COR-L47 (cell line): ENCODE measurements around the gene RNF157.

Source experiments
- DNase-seq: peaks from one replicate; lab custom pipeline; 2025; lab: John Stamatoyannopoulos, UW

RNF157 gene

DNA sequence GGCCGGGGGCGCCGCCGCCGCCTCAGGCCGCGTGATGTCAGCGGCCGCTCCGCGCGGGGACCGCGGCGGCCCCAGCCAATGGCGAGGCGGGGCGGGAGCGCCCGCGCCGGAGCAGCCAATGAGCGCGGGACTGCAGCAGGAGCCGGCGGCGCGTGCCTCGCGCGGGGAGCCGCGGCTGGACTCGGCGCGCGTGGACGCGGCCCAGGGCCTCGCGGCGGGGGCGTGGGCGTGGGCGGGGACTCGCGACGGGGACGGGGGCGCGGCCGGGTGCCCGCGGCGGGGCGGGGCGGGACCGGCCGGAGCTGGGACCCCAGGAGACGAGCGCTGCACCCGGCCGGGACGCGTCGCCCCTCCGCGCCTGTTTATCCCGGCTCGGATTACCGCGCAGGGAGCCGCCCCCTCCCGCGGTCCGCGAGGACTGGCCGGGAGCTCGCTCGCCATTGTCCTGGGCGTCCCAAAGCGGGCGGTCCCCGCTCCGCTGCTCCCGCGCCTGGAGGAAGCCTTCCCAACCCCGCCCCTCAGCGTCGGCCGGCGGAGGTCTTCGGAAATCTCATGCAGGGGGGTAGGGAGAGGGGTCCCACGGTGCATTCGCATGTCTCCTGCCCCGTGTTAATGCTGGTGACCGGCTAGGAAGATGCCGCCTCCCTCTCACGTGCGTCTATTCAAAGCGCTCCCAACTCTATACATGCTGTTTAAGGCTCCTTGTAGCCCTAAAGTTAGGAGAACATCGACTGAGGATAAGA is at the start of gene RNF157:
Gene RNF157, minus strand, starts transcription at position 33 of the 743 bp plus-strand sequence. CDS start 253 bp downstream, outside the sequence.
- peak; percentile 33 for DNase-seq

DNA sequence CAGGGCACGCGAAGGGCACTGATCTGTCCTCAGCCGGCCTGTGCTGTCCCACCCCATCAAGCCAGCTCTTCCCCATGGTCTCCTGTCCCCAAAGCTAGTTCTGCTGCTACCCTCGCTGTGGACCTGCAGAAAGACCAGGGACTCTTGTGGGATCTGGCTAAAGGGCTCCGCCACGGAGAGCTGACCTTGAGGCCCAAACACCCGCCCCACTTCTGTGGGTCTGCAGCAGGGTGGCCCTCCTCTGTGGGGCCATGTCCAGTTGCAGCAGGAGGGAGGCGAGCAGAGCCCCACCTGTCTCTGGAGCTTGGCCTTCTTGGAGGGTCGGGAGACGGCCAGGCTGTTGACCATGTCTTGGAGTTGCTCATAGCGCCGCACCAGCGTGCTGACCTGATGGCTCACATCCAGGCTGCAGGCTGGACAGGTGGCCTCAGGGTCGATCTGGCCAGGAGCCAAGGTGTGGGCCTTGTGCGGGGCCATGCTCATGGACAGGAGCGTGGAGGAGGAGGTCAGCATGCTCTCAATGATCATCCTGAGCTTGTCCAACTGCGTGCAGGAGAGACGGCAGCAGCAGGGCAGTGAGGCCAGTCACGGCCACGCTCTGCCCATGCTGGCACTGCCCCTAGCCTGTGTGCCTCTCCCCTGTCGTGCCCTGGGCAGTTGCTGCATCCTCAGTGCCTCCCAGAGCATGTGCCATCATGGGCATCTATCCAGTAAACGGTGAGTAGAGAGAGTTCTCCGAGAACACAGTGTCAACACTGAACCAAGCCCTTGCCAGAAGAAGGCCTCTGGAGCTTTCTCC is 41.5 kb upstream of the RNF157 start:
- DNase-seq = no peak

DNA sequence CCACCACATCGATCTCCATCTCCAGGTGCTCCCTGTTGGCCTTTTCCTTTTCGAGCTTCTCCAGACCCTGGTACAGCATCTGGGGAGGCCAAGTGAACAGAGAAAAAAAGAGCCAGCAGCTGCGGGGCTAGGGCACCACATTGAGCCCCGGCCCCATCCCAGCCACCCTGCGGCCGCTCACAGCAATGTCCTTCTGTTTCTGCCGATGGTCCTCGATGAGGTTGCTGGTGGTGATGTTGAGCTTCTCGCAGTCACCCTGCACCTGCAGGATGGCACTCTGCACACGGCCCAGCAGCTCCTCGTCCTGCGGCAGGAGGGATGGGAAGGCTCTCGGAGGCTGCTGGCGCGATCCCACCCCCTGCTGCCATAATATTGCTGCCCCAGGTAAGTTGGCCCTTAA is 40.4 kb upstream of the RNF157 start:
- DNase-seq = no peak

DNA sequence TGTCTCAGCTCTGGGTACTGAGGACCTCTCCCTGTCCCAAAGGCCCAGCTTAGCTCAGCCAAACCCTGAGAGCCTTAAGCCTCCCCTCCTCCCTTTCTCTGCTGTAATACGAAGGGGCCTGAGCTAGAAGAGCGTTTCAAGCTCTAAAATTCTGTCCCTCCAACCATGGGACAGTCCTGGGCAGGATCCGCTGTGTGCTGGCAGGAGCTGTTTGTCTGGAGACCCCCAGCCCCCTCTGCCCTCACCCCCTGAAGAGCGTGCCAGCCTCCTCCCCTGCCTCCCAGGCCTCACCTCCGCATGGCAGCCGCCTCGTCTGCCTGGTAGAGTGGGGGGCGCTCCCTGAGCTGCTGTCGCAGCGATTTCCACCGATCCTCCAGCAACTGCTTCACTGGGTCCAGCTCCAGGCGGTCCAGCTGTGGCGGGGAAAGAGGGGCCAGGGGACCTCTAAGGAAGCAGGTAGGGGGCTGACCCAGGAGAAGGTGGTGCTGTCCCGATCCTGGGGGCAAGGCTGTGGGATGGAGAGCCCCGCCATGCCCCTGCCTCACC is 39.5 kb upstream of the RNF157 start:
- no peak for DNase-seq

DNA sequence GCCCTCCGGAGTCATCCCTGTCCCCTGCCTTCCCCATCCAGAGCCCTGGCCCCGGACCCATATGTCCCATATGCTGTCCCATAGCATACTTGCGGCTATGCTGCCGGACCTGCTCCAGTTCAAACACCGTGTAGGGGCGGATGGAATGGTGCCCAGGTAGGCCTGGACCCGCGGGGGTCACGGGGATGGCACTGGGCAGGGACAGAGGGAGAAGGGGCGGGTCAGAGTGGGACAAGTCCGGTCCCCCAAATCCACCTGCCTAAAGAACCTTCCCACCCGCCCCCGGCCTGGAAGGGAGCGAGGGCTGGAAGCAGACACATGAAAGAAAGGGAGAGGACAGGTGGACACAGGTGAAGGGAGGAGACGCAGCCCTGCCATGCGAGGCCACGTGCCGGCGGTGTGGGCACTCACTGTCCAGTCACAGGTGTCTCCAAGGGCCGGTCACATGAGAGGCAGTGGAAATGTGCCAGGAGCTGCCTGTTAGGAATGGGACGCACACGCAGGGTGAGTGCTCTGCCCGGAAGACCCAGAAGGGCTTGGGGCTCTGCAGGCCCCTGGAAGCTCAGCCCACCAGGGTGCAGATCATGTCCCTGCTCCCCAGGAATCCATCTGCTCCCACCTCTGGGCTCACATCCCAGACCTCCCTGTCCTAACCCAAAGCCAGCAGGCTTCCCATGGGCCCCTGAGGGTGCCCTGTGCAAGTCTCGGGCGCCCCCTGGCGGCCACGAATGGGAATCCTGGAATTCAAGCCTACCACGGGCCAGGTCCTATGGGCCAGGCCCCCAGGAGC is 38.9 kb upstream of the RNF157 start:
- DNase-seq = peak; percentile 64

DNA sequence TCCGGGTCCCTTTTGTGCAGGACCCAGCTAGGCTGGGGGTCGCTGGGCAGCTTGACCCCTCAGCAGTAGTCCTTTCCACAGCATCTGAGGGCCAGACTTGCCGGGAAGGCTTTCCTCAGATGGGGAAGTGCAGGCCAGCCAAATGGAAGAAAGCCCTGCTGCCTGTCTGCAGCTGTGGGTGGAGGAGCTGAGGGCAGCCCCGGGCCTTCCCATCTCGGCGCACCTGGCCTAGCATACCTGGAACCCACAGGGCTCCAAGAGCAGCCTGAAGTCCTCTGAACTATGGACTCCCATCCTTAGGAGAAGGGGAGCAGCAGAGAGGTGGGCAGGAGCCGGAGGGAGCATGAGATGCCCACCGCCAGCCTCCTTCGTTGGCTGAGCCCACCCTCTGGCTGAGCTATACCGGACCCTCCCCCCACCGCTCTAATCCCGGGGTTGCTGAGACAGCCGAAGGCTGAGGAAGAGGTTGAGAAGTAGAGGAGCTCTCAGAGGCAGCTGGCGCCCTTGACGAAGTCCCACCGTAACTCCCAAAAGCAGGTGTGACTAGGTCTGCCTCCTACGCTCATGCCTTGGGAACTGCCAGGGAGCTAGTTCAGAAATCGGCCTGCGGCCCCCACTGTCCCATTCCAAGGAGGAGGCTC is 38.1 kb upstream of the RNF157 start:
- no peak for DNase-seq

DNA sequence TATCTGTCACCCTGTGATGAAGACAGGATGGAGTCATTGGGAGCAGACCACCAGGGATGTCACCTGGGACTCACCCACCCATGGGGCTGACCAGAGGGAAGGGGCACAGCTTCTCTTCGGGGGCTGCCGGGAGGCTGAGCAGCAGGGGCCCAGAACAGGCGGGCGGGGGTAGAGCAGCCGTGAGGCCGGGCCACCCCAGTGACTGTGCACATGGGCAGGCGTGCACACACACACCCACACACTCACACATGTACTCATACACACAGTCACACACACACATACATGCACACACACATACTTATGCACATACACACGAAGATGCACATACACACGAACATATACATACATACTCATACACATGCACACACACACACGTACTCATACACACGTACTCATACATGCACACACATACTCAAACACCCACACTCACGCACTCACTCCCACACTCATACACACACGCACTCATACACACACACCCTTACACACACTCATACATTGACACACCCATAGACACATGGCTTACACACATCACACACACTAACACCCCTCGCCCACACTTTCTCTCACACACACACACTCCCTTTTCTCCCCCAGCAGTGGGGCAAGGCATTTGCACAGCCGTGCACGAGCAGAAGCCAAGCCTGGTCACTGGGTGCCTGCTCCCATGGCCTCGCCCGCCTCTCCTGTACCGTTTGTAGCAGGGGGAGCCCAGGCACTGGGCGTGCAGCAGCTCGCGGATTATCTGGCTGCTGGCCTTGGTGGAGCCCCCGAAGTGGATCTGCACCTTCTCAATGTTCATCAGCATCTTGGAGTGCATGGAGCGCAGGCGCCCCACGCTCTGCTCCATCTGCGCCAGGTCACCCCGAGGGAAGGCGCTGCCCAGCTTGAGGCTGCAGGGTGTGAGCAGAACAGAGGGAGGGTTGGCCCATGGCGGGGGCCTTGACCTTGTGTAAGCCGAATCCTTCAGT is 37.3 kb upstream of the RNF157 start:
- DNase-seq = no peak

DNA sequence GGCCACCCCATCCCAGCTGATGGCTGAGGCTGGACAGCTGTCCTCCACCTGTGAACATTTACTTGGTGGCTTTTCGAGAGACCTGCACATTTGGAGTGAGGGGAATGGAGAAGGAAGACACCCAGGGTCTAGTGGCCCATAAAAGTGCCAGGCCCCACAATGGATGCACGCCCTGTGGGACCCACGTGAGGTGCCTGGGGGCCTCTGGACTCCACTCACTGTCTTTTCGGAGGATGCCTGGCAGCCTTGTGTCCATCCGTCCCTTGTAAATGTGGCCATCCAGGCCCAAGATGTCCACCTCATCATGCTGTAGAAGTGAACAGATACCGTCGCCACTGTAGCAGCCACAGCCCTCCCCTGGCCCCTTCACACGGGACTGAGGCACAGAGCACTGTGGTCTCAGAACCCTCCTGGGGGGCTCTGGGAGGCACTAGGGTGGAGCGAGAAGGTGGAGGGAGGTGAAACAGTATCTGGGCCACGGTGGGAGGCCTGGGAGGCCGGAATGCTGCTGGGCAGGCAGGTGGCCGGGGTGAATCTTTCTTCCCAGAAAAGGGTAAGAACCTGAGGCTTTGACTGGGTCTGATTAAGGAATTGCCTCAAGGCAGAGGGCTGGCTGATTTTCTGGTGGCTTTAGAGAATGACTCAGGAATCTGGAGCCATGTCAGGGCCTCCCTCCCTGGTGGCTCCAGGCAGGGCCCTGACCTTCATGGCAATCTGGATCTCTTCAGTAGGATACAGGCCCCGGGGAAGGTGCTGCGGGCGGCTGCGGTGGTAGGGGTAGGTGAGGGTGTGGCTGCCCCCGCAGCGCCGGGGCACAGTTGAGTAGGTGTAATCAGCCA is 36.4 kb upstream of the RNF157 start:
- no peak for DNase-seq

DNA sequence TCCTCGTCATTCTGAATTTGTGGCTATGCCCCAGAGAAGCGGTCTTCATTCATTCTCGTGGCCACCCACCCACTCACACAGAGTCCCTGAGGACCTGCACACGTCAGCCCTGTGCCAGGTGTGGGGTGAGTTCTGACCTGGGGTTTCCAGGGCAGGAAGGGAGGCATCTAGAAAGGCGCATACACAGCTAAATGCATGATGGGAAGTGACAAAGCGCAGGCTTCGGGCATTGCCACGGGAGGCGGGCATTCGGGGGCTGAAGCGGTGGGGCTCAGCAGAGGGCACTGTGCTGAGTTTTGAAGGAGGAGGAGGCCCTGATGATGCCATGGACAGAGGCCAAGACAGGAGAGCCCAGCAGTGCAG is 35.8 kb upstream of the RNF157 start:
- DNase-seq = no peak

DNA sequence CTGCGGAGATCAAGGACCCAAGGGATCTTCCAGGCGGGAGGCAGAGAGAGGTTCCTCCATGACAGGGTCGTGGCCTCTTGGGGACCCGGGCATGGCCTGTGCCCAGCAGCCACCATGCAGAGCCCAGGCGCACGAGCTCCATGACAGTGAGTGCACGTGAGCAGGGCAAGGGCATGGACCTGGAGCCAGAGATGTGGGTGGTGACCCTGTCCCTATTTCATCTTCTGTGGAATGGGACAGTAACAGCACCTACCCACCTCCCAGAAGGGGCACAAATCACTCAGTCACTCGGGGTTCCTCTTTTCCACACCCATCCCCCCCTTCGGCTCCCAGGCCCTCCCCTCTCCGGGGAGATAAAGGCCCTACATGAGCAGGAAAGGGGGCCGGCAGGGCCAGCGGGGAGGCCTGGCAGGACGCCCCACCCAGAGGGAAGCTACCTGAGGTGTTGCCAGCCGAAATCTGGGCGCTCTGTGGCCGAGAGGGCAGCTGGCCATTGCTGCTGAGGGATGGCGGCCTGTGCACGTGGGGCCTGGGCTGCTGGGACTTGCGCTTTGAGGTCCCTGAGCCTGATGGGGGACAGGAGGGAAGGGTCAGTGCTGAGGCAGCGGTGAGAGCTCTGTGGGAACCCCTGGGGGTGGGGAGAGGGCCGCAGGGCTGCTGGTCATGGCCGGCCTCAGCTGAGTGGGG is 35.2 kb upstream of the RNF157 start:
- no peak for DNase-seq

DNA sequence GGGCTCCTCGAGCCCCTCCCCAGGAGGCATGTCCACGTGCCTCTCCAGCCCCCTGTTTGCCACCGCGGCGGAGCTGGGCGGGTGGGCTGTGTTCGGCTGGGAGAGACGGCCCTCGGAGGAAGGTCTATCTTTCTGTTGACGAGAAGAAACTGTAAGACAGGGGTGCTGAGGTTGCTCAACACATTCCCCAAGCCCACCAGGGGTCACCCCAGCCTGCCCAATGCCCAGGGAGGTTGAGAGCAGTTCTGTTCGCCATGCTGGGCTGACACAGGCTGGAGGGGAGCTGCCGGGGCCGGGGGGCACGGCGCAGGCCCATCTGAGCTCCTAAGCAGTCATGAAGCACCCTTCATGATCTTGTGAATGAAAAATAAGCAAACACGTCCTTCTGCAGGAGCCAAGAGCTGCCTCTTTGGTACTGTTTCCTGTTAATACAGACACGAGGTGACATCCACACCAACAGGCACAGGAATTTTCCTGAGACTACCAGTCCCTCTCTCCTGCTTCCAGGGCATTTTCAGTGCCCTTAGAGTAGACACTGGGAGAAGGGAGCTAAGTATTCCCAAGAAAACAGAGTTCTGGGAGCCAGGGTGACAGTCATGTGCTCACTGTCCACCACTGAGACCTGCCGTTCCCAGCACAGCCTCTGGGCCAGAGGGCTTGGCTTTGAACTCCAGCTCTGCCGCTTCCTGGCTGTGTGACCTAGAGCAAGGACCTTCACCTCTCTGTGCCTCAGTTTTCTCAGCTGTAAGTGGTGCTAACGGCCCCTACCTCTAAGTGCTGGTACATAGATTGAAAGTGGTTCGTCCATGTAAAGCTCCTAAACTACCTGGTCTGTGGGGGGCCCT is 34.0 kb upstream of the RNF157 start:
- DNase-seq = no peak

DNA sequence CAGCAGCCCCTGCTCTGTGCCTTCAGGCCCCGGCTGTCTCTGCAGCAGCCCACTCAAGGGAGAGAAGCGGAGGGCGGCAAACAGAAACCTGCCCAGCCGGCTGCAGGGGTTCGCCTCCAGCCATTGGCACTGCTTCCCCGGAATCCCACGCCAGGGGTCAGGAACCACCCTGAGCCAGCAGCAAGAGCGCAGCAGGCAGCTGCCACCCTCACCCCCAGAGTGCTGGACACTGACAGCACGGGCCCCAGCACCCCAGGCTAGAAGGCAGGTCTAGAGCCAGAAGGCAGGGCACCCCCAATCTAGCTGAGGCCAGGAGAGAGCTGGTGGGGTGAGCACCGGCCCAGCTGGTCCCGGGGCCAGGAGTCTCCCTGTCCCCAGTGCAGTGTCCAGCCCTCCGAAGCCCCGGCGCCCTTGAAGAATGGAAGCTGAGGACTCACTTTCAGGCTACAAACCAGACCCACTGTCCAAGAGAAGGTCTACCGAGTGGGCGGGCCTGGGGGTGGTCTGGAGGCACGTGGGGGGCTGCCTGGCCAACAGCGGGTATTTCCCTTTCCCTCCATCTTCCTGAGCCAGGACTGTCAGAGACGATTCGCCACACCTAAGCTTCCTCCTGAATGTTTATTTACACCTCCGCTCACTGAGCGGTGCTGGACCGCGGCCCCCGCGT is 33.3 kb upstream of the RNF157 start:
- DNase-seq = no peak

DNA sequence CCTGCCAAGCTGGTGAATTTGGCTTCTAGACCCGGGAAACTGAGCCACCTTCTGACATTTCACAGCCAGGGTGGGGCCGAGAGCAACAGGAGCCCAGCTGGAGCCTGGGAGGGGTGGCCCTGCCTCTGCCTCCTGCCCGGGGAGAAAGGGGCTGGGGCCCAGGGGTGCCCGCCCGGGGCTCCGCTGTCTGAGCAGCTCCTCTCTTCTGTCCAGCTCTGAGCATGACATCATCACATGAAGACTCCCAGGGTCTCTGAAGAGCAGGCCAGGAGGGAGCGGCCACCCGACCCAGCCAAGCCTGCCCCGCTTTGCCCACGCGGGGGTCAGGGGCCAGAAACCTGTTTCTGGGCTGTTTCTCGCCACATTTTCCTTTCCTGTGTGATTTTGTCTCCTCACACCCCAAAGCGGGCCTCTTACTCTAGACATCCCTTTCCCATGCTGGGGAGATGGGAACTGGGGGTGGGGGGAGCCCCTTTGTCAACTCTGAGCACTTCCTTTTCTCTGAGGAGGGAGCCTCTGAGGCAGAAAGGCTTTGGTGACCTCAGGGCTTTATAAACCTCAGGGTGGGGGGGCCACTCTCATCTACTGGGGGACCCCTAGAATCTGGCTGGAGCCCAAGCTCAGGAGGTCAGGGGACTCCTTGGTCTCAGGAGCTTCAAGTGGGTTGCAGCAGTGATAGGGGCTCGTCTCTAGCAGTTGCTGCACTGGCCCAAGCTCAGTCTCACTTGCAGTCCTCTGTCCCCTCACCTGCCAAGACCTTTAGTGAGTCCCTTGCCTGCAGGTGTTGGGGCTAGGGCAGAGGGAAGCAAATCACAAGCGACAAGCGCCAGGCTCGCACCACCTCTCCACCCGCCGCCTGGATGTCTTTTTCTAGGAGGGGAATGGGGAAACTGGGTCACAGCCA is 32.5 kb upstream of the RNF157 start:
- no peak for DNase-seq

DNA sequence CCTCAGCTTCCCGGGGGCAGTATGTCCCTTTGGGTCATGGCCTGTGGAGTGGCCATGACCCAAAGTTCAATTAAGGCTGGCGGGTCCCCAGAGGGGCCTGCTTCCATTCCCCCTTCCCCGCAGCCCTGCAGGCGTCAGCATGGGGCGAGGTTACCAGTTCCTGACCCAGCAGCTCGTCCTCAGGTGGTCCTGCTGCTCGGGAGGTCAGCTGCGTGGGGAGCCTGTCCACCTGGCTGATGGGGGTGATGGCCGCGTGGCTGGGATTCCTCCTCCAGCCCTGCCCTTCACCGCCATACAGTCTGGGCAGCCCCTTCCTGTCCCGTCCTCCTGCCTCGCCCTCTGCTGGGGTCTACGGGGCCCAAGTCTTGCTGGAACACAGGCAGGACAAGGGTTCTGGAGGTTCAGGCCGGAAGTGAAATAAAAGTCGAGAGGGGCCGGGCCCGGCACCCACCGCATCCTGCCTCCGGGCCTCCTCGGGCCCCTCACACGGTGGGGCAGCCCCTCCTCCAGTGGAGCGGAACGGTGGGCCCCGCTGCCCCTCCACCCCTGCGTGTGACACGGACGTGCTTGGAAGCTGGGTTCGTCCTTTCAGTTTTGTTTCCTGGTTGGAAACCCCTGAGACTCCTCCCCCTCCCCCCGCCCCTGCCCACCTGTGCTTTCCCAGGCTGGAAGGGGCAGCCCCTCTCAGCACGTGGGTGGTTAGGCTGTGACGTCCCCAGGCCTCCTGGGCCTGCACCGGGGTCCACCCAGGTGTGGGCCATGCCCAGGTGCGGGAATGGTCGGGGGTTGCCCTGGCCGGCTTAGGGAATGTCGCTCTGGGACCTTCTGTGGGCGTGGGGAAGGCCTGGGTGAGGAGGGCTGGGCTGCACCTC is 31.6 kb upstream of the RNF157 start:
- no peak for DNase-seq

DNA sequence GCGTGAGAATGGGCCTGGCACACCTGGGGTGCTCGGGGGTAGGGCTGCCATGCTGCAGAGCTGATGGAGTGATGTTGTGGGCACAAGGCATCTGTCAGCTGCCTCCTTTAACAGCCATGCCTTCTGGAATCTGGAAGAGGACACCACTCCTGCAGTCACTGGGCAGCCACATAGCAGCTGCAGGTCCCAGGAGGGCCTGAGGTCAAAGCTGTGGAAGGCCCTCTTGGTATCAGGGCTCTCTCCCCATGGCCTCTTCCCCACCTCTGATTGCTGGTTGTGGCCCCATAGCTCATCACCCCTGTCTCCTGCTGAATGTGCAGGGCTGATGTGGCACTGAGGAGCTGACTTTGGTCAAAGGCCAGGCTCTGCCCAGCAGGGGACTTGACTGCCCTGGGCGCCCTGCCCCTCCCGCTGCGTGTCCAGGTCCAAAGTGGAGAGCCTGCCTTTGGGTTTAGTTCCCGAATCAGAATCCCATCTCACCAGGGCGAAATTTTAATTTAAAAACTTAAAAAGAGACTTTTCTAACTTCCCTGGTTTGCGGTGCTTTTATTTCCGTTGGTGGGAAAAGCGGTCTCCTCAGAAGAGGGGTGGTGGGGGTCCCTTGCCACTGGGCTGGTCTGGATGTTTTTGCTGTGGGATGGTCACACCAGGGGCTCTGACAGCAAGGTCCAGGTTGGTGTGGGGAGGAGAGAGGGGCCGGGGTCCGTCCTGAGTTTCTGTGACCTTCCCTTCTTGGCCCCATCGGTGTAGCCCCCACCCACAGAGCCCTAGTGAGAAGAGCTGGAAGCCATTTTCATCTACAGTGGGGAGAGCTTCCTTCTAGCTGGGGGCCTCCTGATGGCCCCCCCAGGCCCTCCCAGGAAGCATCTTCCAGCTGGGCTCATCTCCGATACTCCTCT is 30.7 kb upstream of the RNF157 start:
- DNase-seq = no peak
